Gastroesophageal sphincter (tissue), 3 donors: Measurements from ENCODE around the gene SP8.

Source experiments
- CTCF ChIP-seq, 4 experiments: fragments of 200-600 bp in 2 of 4; fragments of 450-650 bp in 2 of 4; sonication (generic) in 1 of 4; IDR thresholded peaks; one replicate each; pipeline ENCODE4 v1.5.1; 2017 to 2019; ENCODE audit warnings: antibody characterized with exemption in 4 of 4, mild to moderate bottlenecking in 2 of 4, moderate library complexity in 2 of 4
- EP300 ChIP-seq: sonication (generic); formaldehyde crosslinking; IDR thresholded peaks from one replicate; pipeline ENCODE4 v1.6.1; 2017; ENCODE audit warnings: antibody characterized with exemption, mild to moderate bottlenecking
- POLR2A ChIP-seq, 2 donors: fragments of 450-650 bp; IDR thresholded peaks; one replicate each; pipeline ENCODE4 v1.6.1; 2017; ENCODE audit warnings: antibody characterized with exemption in 2 of 2, mild to moderate bottlenecking in 2 of 2, moderate library complexity in 1 of 2
- POLR2AphosphoS5 ChIP-seq: sonication (generic); formaldehyde crosslinking; IDR thresholded peaks from one replicate; pipeline ENCODE4 v1.6.1; 2017; ENCODE audit warnings: antibody characterized with exemption

- TF ChIP-seq POLR2AphosphoS5 (no peak), POLR2A (IDR thresholded peaks at IDR 0.05) (no peak), CTCF (IDR thresholded peaks at IDR 0.05) (no peak), EP300 (no peak)
Measured at GRCh38 chr7:20744954-20745446, 41.7 kb downstream of the SP8 start.
